ENCODE measurements around the gene OSBPL5. TPM values are rescaled to one million over a fixed set of nuclear protein-coding genes. Genes with fewer than 3 reads are reported as not detected.

The OSBPL5 gene
- total and polyA plus RNA-seq, 9 of the 15 experiments (the other 6 are each of a cell fraction or from before 2014, with no cell fraction given), result 0.06 to 14.8 (median 3.2) TPM

DNA sequence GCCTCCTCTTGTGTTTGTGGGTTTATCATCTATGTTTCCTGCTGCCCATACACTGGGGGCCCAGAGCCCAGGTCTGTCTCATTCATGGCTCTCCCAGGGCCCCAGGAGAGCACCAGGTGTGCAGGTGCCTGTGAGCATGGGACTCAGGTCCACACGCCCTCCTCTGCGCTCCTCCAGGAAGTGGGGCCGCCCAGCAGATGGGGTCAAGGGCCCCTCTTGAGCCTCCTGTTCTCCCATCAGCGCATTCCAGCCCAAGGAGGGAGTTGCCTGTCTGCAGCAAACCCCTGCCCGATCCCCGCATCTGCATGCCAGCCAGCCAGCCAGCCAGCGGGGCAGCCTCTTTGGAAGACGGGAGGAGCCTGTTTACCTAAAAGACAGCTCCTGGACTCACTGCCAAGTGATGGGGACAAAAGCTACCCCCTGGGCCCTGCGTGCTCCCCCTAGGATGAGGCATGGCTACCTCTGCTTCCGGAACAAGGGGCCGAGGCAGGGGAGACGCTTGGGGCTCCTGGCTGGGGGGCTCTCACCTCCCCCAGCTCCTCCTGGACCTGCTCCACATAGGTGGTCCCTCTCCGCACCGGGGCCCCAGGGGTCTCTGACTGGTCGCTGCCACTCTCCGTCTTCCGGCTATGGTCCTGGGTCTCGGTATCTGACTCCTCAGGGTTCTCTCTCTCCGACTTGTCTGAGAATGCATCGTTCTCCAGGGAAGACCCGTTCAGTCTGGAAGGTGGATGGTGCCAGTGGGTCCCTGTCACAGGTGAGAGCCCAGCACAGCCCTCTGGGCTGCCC, 58.2 kb downstream of the OSBPL5 start:
- Histone ChIP-seq H3K36me3 (ENCODE audit: control insufficient read depth, insufficient read depth, low read length) (no peaks in the 10 kb centered on the region), H3K79me2 (ENCODE audit: control insufficient read depth, insufficient read depth, low read length) (no peaks in the 10 kb centered on the region), H3K27me3 (ENCODE audit: control insufficient read depth in 2 of 2, insufficient read depth in 2 of 2, low read length in 2 of 2) (no peaks in the 10 kb centered on the region), H2AFZ (ENCODE audit: low read depth, low read length) (no peak overlapping the region), H3K4me3 (no peak overlapping the region), H3K9ac (ENCODE audit: insufficient read depth in 1 of 2, low read depth in 2 of 2, low read length in 2 of 2) (peak overlapping the region in 1 of 2 experiments; percentile 4; a peak in 1 of 4 replicates), H3K27ac (ENCODE audit: extremely low read depth, low read depth, low read length) (no peak overlapping the region), H3K4me1 (replicated peaks in 1 of 2; ENCODE audit: control insufficient read depth in 2 of 2, insufficient read depth in 2 of 2, low read length in 2 of 2) (peaks cover 2 to 14% of the 10 kb centered on the region in 2 experiments; a peak in 3 of 5 replicates), H4K20me1 (replicated peaks; ENCODE audit: control insufficient read depth, insufficient read depth, low read length) (no peaks in the 10 kb centered on the region; the same call in 1 of the 2 replicates), H3K9me1 (ENCODE audit: control insufficient read depth, insufficient read depth, low read length) (no peaks in the 10 kb centered on the region), H3K4me2 (ENCODE audit: insufficient read depth, low read length) (no peak overlapping the region), H3K9me3 (replicated peaks; ENCODE audit: control insufficient read depth, insufficient read depth, low read depth, low read length) (no peaks in the 10 kb centered on the region)
- ATAC-seq (no peak), FAIRE-seq (no peak), DNase-seq (ENCODE audit: extremely low read depth in 1 of 4, low spot score in 3 of 4) (no peak)
- intact Hi-C loops (cut with micrococcal nuclease), result no loop called here
- POLR2A ChIA-PET, result interaction anchor here (0.6 kb wide), 1 partner anchor 8 kb away, joined by 4 read pairs; no protein-coding TSS in a partner anchor
- in situ Hi-C loops (cut with MboI), result no loop called here
- WGBS (ENCODE audit: insufficient coverage, low coverage, missing lambda C conversion rate), result 83% methylated on average over 17 of the region's 21 CpGs
- CTCF ChIA-PET (ENCODE audit: low intra/inter-chr PET ratio), result no interaction called here
- BruUV-seq (replicated peaks), result no TSS peak
- TF ChIP-seq TAF9B (IDR thresholded peaks at IDR 0.05; ENCODE audit: partially characterized antibody) (no peak), ZNF764 (CRISPR knock-in tag; IDR thresholded peaks at IDR 0.05; ENCODE audit: low read depth) (no peak), ZNF133 (CRISPR knock-in tag; IDR thresholded peaks at IDR 0.05) (no peak), EGR1 (conservative IDR thresholded peaks at IDR 0.05) (no peak), OTX1 (CRISPR knock-in tag; IDR thresholded peaks at IDR 0.05) (no peak), ZSCAN29 (IDR thresholded peaks at IDR 0.05) (no peak), SRSF3 (IDR thresholded peaks at IDR 0.05; ENCODE audit: insufficient read depth, low read length) (no peak), CCAR2 (IDR thresholded peaks at IDR 0.05; ENCODE audit: low read depth, low read length) (no peak), EWSR1 (IDR thresholded peaks at IDR 0.05; ENCODE audit: borderline replicate concordance, low read depth, partially characterized antibody) (no peak), NFXL1 (CRISPR knock-in tag; IDR thresholded peaks at IDR 0.05) (no peak)
